GM21529 (cell line): Measurements from ENCODE around the gene ELMO1.

Experiments
- ATAC-seq: cut with Tn5 transposase; IDR thresholded peaks from one replicate; pipeline ENCODE4 v1.9.1; 2021; ENCODE audit not compliant: unreplicated experiment

Gene ELMO1

DNA sequence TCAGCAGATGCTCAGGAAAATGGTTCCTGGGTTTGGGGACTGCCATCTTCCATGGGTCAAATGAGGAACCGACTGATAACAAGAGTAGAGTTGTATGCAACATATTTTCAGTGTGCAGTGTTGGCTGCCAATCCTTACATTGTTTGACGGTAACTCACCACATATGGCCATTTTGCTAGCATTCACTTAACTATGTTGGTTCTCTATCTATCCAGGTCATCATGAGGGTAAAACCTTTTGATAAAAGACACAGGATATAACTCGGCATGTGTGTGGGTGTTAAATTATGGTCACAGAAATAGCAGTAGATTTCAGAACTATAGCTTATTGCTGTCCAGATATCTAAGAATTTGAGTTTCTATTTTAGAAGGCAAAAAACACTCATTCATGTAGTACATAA, 583.6 kb downstream of the ELMO1 start:
- no peak for ATAC-seq

GRCh38 chr7:36863901-36864701, 584.6 kb downstream of the ELMO1 start:
- no peak for ATAC-seq

- no peak for ATAC-seq
Observed at GRCh38 chr7:36862771-36863261, 585.8 kb downstream of the ELMO1 start.

GRCh38 chr7:36861656-36862055, 587.0 kb downstream of the ELMO1 start:
- ATAC-seq = no peak

DNA sequence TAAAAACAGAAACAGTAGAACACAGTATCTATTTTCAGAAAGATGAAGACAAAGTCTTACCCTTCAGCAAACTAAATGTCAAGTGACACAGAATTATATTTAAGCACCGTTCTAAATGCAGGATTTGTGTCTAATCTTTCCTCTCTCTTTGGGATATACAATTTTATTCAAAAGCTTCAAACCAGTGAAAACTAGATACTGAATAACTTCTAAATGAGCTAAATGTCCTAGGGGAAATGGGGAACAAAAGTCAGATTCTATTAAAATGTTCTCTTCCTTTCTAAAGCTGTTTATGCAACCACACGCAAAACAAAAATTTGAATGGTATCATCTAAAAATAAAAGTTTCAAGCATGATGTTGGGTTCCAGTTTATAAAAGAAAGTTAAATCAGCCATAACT, 588.0 kb downstream of the ELMO1 start:
- ATAC-seq = no peak

- ATAC-seq = no peak
Observed at GRCh38 chr7:36855330-36855729, 593.3 kb downstream of the ELMO1 start.

DNA sequence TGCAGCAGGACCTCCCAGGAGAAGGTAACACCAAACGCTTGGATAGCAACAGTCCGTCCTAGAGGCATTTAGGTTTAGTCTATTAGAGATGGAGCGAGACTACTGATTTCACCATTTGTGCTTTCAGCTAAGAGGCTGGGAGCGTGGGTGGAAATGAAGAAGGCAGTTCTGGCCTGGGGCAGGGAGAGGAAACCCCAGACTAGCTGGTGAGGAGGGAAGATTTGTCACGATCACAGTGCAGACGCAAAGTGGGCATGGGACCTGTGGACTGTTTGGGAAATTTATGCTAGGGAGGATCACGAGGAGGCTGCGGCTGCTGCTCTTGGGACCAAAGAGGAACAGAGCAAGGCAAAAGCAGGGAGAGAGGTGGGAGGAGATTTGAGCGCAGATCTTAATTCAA, 594.0 kb downstream of the ELMO1 start:
- ATAC-seq = no peak

- no peak for ATAC-seq
Observed at GRCh38 chr7:36852931-36853330, 595.7 kb downstream of the ELMO1 start.

DNA sequence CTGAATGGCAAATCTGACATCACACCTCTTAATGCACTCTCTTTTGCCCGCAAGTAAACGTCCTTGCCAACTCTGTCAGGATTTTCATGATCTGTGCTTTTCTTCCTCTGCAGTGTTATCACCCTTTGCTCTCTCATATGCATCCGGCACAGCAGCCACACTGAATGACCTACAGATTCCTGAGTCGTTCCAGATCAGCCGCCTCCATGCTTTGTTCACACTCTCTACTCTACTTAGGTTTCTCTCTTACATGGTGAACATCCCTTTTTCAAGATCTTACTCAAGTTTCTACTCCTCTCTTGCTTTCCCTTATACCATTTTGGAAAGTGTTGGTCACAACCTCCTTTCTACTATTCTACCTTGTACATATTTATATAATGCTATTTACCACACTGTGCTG, 596.6 kb downstream of the ELMO1 start:
- no peak for ATAC-seq

DNA sequence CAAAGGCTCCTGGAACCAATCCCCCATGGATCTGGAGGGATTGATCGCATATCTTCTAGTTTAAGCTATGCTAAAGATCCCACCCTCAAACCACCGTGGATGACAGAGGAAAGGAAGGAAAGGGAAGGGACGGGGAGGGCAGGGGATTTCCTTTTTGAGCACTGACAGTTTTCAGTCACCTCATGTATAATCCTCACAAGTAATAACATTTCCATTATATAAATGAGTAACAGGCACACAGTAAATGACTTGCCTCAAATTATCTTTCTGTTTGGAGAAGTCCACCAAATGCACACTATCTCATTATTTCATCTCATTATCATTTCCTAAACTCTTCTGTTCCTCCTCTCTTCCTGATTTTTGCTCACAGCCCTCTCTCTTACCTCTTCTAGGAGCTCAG, 597.3 kb downstream of the ELMO1 start:
- ATAC-seq = no peak

DNA sequence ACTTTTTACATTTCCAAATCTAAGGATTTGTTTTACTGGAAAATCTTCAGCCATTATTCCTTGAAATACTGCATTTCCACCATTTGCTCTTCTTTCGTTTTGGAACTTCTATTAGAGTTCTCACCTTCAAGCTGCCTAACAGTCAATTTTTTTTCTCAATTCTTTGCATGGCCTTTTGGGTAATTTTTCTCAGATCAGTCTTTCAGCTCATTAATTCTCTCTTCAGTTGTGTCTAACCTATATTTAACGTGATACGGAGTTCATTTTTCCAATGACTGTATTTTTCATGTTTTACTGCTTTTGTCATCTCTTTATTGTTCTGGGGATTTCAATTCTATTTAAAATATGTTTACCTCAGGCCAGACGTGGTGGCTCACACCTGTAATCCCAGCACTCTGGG, 600.7 kb downstream of the ELMO1 start:
- no peak for ATAC-seq

- no peak for ATAC-seq
Observed at GRCh38 chr7:36844374-36844773, 604.3 kb downstream of the ELMO1 start.

- no peak for ATAC-seq
Observed at GRCh38 chr7:36840904-36841303, 607.8 kb downstream of the ELMO1 start.

GRCh38 chr7:36838616-36839225, 609.9 kb downstream of the ELMO1 start:
- ATAC-seq = no peak

- ATAC-seq = no peak
Observed at GRCh38 chr7:36831049-36831448, 617.6 kb downstream of the ELMO1 start.

GRCh38 chr7:36827726-36828703, 620.6 kb downstream of the ELMO1 start:
- ATAC-seq = no peak

DNA sequence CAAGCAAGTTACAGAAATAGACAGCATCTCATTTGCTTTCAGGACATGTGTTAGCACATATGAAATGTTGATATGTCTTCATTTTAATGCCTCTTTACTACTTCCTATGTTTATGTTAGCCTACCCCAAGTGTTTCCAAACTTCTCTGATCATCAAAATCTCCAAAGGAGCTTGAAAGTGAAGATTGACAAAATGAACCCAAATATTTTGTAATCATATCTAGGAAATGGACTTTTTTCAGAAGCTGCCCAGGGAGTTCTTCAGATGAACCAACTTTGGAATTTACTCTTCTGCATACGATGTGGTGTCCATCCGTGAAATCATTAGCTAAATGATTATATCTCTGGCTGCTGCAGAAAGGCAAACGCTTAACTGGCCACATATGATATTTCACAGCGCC, 623.2 kb downstream of the ELMO1 start:
- no peak for ATAC-seq

DNA sequence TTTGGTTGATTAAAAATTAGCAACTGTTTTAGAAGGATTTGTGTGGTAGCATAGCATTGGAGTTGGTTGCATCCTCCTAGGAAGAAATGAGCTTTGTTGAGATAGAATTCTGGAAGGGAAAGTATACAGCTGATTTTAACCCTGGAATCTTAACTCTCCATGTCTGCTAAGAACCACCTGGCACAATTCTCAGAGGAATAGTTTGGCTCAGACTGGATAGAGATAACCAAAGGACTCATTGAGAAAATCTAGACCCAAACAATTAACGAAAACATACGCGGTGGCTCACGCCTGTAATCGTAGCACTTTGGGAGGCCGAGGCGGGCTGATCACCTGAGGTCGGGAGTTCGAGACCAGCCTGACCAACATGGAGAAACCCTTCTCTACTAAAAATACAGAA, 625.3 kb downstream of the ELMO1 start:
- no peak for ATAC-seq

GRCh38 chr7:36821617-36822016, 627.0 kb downstream of the ELMO1 start:
- ATAC-seq = no peak

- no peak for ATAC-seq
Observed at GRCh38 chr7:36820527-36821170, 628.0 kb downstream of the ELMO1 start.

- no peak for ATAC-seq
Observed at GRCh38 chr7:36819639-36820038, 629.0 kb downstream of the ELMO1 start.
